ENCODE data around the gene NTN5. TPM values are rescaled to one million over a fixed set of nuclear protein-coding genes. Genes with fewer than 3 reads are reported as not detected.
"Not testable (repeated sequence)": the region's sequence is repeated elsewhere in the genome, so short reads cannot be mapped to it uniquely, and the experiment has no call there.

Gene NTN5
- 0.39 TPM in 1 of 2 replicates, not detected in the other for total RNA-seq (2014; rRNA removed; shearing (Covaris generic))

GRCh38 chr19:48672994-48673393 is at the start of gene NTN5:
NTN5 (minus strand) TSS chr19:48673017; CDS start chr19:48670986, 2,031 bp downstream.
- no peak for DNase-seq (ENCODE audit: low read depth)

GRCh38 chr19:48722196-48722708 is 49.4 kb upstream of the NTN5 start:
- DNase-seq (ENCODE audit: low read depth): no peak

- DNase-seq (ENCODE audit: low read depth): peak; percentile 99
Observed at GRCh38 chr19:48720613-48721296, 47.9 kb upstream of the NTN5 start.

- no peak for DNase-seq (ENCODE audit: low read depth)
Observed at GRCh38 chr19:48720251-48720612, 47.4 kb upstream of the NTN5 start.

GRCh38 chr19:48719263-48720171 is 46.7 kb upstream of the NTN5 start, which contains the start of gene MAMSTR:
MAMSTR (minus strand) TSS chr19:48719725; CDS start chr19:48719031, 694 bp downstream.
- no peak for DNase-seq (ENCODE audit: low read depth)

GRCh38 chr19:48718711-48719231 is 46.0 kb upstream of the NTN5 start:
- no peak for DNase-seq (ENCODE audit: low read depth)

- DNase-seq (ENCODE audit: low read depth): not testable (repeated sequence)
Observed at GRCh38 chr19:48718106-48718505, 45.3 kb upstream of the NTN5 start.

- DNase-seq (ENCODE audit: low read depth): peak; percentile 17
Observed at GRCh38 chr19:48716562-48717291, 43.9 kb upstream of the NTN5 start.

- no peak for DNase-seq (ENCODE audit: low read depth)
Observed at GRCh38 chr19:48715681-48716171, 42.9 kb upstream of the NTN5 start.

GRCh38 chr19:48714759-48715675 is 42.2 kb upstream of the NTN5 start:
- DNase-seq (ENCODE audit: low read depth): no peak

- peak; percentile 100 for DNase-seq (ENCODE audit: low read depth)
Observed at GRCh38 chr19:48713864-48714755, 41.3 kb upstream of the NTN5 start.

- DNase-seq (ENCODE audit: low read depth): peak; percentile 23
Observed at GRCh38 chr19:48713041-48713863, 40.4 kb upstream of the NTN5 start.

- DNase-seq (ENCODE audit: low read depth): no peak
Observed at GRCh38 chr19:48711106-48711662, 38.4 kb upstream of the NTN5 start.

- no peak for DNase-seq (ENCODE audit: low read depth)
Observed at GRCh38 chr19:48708471-48708870, 35.7 kb upstream of the NTN5 start.

- DNase-seq (ENCODE audit: low read depth): no peak
Observed at GRCh38 chr19:48705431-48705830, 32.6 kb upstream of the NTN5 start.

GRCh38 chr19:48703316-48703715 is 30.5 kb upstream of the NTN5 start:
- no peak for DNase-seq (ENCODE audit: low read depth)

GRCh38 chr19:48702701-48703100 is 29.9 kb upstream of the NTN5 start:
- DNase-seq (ENCODE audit: low read depth): no peak

GRCh38 chr19:48698046-48698445 is 25.2 kb upstream of the NTN5 start:
- DNase-seq (ENCODE audit: low read depth): peak; percentile 75

All from RPMI7951 (cell line).